HG03103 (cell line): ENCODE measurements around the gene HS3ST6.
A peak's percentile ranks its signal among the peaks of the same experiment; 100 is the strongest.
"Not testable (repeated sequence)": the region's sequence is repeated elsewhere in the genome, so short reads cannot be mapped to it uniquely, and the experiment has no call there.

Source experiments
- ATAC-seq: cut with Tn5 transposase; IDR thresholded peaks from one replicate; pipeline ENCODE4 v1.9.1; 2021; ENCODE audit warnings: low read depth; ENCODE audit not compliant: unreplicated experiment

The HS3ST6 gene

DNA sequence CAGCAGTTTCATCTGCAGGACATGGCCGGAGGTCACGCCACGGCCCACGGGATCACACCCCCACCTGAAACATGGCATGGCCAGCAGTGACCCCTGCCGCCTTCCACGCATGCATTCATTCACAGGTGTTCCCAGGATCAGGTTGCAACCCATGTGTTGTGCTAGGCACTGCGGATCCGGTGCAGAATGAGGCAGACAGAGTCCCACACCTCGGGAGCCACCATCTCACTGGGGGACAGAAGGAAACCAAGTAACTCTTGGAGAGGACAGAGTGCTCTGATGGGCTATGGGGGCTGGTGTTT is 29.1 kb upstream of the HS3ST6 start:
- no peak for ATAC-seq

DNA sequence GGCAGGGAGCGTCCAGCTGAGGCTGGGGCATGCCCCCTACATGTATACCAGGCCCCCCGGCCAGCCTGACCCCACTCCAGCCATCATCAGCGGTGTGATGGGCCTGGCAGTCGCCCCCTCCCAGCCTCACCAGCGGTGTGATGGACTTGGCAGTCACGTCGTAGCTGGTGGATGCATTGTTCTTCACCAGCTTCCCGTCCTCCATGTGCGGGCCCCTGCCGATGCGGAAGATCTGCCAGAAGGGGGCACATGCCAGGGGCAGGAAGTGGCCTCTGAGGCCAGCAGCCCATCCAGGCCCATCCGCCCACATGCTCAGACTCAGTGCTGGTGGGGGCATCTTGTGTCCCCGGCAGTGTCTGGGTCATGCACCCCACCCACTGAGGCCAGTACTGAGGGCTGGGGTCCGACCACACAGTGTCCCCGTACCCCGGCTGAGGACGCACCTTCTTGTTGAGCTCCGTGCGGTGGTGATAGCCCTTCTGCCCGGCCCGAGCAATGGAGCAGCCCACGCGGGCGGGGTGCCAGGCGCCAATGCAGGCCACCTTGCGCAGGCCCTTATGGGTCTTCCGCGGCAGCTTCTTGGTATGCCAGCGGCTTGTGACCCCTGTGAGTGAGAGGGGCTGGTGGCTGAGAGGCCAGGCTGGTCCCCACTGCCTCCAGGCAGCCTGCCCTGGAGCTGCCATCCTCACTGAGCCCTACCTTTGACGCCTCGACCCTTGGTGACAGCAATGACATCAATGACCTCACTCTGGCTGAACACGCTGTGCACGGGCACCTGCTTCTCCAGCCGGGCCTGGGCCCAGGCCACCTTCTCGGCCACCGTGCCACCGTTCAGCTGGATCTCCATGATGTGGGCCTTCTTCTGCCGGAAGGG is 28.5 kb upstream of the HS3ST6 start:
- ATAC-seq = no peak

DNA sequence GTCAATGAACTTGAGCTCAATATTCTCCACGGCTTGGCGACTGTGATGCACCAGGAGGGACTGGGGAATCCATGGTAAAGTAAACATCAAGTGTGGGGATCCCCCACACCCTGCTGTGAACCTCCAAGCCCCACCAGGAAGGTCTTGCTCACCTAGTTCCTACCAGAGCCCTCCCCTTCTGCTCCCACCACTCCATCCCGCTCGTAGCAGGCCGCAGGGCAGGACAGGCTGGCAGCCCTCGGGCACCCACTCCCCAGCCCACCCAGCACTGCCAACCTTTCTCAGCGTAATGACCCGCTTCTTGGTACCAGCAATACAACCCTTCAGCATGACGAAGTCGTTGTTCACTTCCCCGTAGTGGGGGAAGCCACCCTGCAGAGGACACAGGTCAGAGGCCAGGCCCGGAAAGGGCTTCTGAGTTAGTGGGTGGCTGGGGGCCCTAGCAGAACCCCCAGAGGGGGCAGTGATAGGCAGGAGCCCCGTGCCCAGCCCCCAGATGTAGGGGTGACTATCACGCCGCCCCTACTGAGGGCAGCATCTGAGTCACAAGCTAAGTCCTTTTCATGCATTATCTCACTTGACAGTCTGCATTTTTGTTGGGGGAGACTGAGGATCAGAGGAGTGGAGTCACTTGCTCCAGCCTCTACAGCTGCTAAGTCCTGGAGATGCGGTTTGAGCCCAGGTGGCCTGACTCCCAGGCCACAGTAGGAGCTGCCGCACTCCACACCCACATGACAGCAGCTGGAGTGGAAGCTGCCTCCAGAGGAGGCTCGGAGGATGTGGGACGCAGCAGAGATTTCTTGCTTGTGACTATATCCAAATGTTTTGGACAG is 27.6 kb upstream of the HS3ST6 start:
- no peak for ATAC-seq

DNA sequence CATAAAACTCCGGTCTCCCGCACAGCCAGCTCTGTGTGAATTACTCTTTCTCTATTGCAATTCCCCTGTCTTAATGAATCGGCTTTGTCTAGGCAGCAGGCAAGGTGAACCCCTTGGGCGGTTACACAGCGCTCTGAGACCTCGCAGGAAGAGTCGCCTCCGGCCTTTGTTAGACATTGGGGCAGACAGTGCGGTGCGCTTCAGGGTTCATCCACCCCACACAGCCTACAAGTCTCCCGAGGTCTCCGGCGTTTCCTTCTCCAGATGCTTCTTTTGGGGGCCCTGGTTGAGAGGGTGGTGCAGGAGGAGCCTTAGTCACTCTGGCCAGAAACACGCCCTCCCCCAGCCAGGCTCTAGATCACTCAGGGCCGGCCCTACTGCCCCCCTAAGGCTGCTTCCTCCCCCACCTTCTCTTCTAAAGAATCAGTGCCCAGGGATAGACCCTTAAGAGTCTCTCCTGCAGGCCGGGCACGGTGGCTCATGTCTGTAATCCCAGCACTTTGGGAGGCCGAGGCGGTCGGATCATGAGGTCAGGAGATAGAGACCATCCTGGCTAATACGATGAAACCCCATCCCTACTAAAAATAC is 26.5 kb upstream of the HS3ST6 start:
- ATAC-seq = no peak

DNA sequence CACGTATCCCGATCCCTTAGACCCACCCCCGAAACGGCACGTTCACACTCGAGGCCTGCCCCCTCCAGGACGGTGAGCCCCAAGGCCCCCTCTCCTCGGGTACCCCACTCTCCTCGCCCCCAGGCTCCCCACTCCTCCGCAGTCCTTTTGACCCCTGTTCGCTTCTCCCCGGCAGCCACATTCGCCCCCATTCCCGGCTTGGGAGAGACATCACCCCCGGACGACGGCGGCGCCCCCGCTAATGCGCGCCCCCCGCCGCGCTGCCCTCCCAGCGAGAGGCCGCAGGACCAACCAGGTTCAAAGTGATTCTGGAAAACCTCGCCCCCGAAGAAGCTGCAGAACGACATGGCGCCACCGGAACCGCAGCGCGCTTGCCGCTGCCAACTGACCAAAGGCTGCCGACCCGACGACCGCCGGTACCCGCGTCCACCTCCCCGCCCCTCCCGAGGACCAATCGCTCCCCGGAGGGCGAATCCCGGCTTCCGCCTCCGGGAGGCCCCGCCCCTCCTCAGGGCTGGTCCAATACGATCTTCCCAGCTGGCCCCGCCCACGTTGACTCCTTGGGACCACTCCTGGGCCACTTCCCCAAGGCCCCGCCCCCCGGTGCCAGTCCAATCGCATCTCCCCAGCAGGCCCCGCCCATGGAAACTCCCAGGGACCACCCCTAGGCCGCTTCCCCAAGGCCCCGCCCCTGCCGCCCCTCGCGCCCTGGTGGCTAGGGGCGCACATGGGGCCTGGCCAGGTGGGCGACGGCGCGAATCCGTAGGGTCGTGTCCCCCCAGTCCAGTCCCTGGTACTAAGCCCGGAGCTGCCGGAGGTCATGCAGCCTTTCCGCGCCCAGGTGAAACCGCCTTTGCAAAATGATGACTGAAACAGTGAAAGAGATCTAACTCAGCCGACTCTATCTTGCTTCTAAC is 24.9 kb upstream of the HS3ST6 start, which contains the start of gene MSRB1:
Gene MSRB1 (minus strand): TSS at position 390 of the 917 bp plus-strand sequence. CDS start 43 bp downstream, at position 347.
- ATAC-seq = peak; percentile 85

DNA sequence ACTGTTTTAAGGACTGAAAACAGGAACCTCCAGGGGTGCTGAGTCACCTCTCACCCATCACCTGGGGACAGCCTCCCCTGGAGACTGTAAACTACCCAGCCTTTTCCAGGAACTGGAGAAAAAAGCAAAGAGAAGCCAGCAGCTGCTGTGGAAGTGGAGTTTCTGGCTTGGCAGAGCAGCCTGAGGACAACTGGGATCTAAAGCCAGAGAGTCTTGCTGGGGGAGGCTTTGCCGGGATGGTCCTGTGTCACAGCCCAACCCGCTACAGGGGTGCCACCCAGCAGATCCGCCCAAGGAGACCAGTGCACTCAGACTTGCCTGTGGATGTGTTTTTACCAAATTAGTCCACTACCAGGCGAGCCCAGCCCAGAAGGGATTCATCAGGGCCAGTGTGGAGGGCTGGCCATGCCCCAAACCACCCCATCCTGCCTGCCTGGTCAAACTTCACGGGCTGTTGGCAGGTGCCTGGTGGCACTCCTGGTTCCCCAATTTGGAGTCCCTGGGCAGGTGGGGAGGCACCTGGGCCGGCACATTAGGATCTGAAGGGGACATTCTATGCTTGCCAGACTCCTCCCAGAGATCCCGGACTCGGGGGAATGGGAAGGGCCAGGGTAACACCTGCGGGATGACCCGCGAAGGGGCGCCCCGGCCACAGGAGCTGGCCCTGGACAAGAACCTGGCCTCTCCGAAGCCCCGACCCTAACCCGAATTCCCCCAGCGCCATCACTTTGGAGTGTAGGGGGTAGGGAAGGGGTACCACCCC is 24.0 kb upstream of the HS3ST6 start:
- no peak for ATAC-seq

DNA sequence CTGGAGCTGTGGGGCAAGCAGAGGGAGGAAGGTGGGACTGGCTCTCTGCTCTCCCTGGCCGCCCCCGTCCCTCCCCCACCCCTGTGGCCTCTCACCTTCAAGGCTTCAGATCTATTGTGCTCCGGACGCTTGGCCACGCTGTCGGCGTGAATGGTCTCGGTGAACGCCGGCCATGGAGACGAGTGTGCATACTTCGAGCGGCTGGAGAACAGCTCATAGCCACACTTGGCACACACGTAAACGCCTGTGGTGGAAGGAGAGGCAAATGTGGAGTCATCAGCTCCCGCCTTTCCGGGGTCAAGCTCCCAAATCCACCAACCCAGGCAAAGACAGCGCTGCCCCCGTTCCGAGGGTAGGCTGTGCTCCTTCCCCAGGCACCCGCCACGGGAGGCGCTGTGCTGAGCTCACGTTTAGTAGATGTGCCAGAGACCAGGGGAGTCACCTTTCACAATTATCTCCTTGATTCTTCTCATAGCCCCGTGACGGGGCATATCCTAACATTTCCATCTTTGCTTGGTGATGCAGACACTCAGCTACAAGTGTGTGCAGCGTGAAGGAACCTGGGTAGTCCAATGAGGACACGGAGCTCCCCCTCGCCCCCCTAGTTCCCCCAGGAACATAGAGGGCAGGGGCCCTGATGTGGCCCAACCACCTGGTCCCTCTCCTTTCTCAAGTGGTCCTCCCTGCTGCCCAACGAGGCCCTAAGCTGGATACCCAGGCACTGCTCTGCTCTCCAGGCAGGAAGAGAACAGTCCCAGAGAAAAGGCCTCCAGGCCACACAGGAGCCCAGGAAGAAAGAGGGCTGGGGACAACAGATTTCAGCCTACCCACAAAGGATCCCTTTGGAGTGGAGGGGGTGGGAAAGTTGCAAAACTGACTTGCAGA is 23.2 kb upstream of the HS3ST6 start:
- no peak for ATAC-seq

DNA sequence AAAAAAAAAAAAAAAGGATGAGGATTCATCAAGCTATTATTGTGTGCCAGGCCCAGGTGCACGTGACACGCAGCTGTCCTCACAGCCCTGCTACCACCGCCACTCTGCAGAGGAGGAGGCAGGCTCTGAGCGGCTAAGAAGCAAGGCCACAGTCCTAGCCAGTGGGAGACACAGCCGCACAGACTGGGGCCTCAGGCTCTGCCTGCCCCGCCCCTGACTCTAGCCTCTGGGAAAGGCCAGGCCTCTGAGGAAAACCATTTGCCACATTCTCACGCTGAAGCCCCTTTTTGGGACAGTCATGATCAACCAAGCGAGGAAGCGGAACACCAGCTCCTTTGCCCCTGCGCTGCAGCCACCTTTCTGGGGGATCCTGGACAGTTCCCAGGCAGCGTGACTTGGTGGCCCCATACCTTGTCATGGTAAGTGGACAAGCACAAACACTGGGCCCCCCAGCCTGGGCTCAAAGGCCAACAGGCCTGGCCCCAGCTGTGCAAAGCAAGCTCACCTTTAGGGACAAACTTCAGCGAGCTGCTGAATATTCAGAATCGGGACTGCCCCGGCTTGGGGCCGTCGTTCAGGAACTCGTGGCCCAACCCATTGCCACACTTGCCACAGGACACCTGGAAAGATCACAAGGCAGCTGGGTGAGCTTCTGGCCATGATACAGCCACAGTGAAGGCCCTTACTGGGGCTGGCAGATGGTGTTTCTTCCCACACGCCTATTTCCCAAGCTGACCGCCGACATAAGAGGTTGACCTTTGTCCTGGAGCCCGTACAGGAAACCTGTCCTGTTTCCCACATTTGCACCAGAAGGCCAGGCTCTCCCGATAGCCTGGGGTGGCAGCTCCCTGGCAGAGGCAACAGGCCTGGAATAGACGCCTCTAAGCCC is 22.3 kb upstream of the HS3ST6 start:
- ATAC-seq = no peak

DNA sequence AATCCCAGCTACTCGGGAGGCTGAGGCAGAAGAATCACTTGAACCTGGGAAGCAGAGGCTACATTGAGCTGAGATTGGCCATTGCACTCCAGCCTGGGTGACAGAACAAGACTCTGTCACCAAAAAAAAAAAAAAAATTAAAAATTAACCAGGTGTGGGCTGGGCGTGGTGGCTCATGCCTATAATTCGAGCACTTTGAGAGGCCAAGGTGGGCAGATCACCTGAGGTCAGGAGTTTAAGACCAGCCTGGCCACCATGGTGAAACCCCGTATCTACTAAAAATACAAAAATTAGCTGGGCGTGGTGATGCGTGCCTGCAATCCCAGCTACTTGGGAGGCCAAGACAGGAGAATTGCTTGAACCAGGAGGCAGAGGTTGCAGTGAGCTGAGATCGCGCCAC is 21.6 kb upstream of the HS3ST6 start:
- not testable (repeated sequence) for ATAC-seq

DNA sequence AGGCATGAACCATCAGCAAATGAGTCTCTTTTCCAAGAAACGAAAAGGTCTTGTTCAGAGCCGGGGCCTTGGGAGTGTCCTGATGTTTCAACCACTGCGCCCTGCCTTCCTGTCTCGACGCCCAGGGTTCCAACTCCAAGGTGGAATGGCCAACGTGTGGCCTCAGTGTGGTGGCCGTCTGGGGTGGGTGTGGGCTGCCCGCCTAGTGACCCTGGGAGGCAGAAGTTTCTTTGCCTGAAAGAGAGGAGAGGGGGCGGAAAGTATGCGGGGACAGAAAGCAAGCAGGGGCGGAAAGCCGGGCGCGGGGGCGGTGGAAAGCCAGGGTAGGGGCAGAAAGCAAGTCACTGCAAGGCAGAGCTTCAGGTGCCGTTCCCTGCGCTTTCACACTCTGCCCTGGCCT is 20.7 kb upstream of the HS3ST6 start:
- no peak for ATAC-seq

DNA sequence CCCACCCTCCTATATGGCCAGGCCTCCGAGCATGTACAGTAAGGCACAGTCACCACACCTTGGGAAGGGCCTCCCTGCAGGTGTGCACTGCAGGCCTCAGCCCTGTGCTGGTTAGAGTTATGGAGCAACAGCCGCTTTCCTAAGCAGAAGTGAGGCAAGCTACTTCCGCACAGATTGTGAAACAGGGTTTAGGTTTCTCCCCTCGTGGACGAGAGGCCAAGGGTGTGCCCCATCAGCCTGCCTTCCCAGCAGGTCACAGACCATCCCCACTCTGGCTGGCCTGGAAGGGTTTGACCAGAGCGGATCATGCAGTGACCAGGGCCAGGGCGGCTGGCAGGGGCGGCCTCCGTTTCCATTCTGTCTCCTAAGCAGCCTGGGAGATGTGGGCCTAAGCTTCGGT is 20.1 kb upstream of the HS3ST6 start:
- no peak for ATAC-seq

DNA sequence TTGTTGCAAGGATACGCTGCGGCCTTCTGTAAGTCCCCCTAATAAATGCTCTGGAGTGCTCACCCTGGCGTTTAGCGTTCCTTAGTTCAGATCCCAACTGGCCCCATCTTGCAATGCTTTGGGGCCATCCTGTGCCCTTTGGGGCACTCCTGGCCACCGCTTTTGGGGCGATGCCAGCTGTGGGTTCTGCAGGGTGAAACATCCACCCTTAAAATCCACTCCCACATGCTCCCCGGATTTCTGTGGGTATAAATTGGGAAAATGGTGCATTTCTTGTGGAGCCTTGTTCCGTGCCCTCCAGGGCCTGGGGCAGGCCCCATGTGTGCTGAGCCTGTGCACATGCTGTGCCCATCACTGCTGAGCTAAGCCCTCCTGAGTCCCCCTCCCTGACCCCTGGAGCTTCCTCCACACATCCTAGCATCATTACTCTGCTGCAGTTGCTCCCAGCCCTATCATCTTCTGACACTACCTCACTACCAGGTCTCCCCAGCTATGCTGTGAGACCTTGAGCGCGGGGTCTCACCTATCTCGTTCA is 18.8 kb upstream of the HS3ST6 start:
- ATAC-seq = no peak

DNA sequence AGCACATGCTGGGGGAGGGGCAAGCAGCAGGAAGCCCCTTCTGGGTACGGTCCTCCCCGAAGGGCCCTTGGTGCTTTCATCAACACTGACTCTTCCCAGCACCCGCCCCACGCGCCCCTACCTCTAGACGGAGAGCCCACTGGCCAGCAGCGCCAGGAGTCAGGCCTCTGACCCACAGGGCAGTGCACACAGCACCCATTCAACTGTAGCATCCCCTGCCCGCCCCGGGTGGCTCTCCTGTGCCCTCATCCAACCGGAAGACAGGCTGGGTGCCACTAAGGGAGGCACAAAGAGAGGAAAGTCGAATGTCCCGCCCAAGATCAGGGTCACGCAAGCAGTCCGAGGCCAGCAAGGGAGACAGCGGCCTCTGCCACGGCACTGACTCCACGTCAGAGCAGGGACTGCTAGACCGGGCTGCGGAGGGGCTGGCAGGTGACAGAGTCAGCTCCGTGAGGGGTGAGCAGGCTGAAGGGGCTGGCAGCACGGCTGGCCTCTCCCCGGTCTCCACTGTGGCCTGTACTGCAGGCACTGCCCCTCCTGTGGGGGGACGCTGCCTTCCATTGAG is 15.0 kb upstream of the HS3ST6 start:
- ATAC-seq = no peak

DNA sequence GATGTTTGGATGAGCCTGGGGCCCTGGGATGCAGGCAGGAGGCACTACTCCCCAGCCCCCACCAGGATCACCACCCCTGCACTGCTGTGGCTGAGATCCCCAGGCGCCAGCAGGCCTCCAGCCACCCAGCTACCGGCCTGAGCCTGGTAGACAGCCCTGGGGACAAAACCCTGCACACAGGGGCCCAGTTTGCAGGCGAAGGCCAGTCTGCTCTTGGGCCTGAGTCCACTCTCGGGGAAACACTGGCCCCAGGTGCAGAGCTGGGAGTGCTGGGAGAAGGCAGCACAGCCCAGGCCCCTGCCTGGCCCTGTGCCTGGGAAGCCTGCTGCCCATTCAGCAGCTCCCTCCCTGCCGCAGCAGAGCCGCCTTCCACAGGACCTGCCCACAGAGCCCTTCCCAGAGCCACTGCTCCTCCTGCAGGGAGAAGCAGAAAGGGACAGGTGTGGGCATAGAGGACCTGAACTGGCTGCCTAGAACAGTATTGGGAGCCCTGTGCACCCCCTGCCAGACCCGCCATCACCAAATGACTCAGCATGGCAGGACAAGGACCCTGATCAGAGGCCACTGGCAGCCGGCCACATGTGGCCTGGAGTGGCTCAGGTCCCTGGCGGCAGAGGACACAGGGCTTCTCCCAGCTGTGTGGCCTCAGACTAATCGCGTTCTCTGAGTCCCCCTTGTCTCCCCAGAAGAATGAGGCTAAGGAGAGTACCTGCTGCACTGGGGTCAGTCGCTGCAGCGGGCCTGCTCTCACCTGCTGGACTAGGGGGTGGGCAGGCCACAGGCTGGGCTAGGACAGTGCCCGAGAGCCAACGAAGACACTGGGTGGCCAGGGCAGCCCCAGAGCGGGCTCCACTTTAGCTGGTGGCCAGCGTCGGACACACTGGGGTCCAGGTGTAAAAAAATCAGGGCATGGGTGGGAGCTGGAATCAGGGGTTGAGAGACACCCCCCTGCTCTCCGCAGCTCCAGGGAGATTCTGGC is 14.1 kb upstream of the HS3ST6 start:
- no peak for ATAC-seq

DNA sequence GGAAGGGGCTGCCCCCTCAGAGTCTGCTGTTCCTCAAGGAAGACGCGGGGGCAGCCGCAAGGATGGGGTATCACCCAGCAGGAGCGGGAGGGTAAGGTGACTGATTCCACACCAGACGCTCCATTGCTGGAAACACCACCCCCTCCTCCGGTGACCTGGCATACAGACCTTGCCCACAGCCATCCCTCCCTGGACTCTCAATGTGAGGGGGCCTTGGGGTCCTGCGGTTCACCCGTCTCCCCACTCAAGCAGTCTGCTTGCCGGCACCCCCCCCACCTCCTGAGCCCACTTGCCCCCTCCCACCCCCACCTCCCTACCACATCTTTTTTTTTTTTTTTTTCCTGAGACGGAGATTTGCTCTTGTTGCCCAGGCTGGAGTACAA is 12.1 kb upstream of the HS3ST6 start:
- ATAC-seq = no peak
